GM12892 (cell line): Measurements from ENCODE around the gene SMIM21. TPM values are rescaled to one million over a fixed set of nuclear protein-coding genes. Genes with fewer than 3 reads are reported as not detected.

ENCODE experiments used
- DNase-seq: peaks from one replicate; pipeline ENCODE4 v3.0.0; 2011; ENCODE audit not compliant: insufficient read length
- FAIRE-seq: peaks from 2 replicates; lab custom pipeline; 2011; peaks lifted over from hg19 to GRCh38; lab: Jason Lieb, UNC
- POLR2A ChIP-seq: IDR thresholded peaks from 2 replicates; pipeline ENCODE4 v1.6.1; 2011; ENCODE audit warnings: low read depth, low read length, control low read depth
- POLR2AphosphoS5 ChIP-seq: IDR thresholded peaks from 2 replicates; pipeline ENCODE4 v1.6.1; 2011; ENCODE audit warnings: low read depth, low read length, control low read depth
- TAF1 ChIP-seq: IDR thresholded peaks from 2 replicates; pipeline ENCODE4 v1.6.1; 2011; ENCODE audit warnings: low read depth, mild to moderate bottlenecking, control low read depth, low read length, borderline replicate concordance
- polyA plus RNA-seq: library from polyadenylated mRNA; unstranded; fragments of >200 nt; gene quantifications from one replicate; pipeline ENCODE4 v1.2.1, GENCODE V29; 2012; ENCODE audit warnings: missing spikeins, inconsistent platforms; ENCODE audit not compliant: missing spikeins

Gene SMIM21
- not detected for polyA plus RNA-seq

DNA sequence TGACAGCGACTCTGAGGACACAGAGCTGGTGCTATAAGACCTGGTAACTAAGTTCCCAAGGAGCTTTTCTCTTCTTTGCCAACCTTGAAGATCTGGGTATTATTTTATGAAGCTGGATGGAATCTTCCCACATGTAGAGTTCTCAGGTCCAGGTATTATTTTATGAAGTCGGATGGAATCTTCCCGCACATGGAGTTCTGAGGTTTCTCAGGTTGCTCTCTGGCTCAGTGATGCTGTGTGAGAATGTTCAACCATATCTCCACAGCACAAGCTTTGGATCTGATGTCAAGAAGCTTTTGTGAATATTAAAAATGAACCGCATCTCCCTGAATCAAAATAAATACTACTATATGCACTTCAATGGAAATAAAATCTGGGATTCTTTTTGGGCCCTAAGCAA is at the start of gene SMIM21:
TSS of gene SMIM21 (minus strand) at position 101 of the 400 bp plus-strand sequence. CDS start 140 bp downstream, outside the sequence.
- DNase-seq (no peak), FAIRE-seq (no peak)
- TF ChIP-seq TAF1: no peak
- TF ChIP-seq POLR2A: no peak
- no peak for TF ChIP-seq POLR2AphosphoS5

- TF ChIP-seq TAF1: no peak
- TF ChIP-seq POLR2AphosphoS5: no peak
- TF ChIP-seq POLR2A: no peak
- DNase-seq (no peak), FAIRE-seq (no peak)
These were observed 47.7 kb upstream of the SMIM21 start for GRCh38 chr18:75475228-75475627.

- DNase-seq (no peak), FAIRE-seq (no peak)
- TF ChIP-seq TAF1: no peak
- no peak for TF ChIP-seq POLR2AphosphoS5
- TF ChIP-seq POLR2A: no peak
These were observed 46.8 kb upstream of the SMIM21 start for GRCh38 chr18:75474332-75474731.

- TF ChIP-seq POLR2AphosphoS5 (no peak), TAF1 (no peak), POLR2A (no peak)
- FAIRE-seq (no peak), DNase-seq (no peak)
These were observed 45.8 kb upstream of the SMIM21 start for GRCh38 chr18:75473316-75473715.

DNA sequence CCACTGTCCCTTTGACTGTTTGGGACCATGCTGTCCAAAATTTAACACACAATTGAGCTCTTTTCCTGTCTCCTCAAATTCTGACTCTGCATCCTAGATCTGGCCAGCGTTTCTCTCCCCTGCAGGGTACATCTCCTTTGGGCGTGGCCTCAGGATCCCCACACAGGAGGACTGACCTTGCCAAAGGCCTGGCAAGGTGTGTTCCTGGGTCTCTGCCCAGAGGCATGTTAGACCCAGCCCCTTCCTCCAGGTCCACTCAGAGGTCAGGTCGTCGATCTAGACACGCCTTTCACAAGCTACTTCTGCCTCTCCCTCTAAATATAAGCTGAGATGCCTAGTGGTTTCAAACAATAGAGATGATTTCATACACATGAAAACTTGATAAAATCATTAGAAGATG is 45.4 kb upstream of the SMIM21 start:
- DNase-seq (no peak), FAIRE-seq (no peak)
- TF ChIP-seq POLR2A (no peak), POLR2AphosphoS5 (no peak), TAF1 (no peak)

DNA sequence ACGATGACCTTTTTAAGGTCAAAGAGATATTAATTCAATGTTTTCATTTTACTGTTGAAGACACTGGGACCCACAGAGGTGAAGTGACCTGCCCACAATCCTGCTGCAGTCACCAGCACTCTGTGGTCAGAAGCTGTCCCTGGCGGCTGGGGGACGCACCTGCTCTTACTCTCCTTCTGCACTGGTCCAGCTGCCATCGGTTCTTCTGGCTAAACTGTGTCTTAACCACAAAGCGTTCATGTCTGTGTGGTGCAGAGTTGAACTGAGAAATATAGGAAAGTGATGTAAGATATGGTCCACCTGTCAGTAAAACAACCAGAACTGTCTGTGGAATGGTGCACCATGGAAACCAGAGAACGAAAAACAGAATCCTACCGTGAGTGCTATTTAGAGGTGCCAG is 44.9 kb upstream of the SMIM21 start:
- DNase-seq: no peak
- no peak for TF ChIP-seq POLR2A
- no peak for TF ChIP-seq POLR2AphosphoS5
- no peak for TF ChIP-seq TAF1
- FAIRE-seq: no peak

GRCh38 chr18:75471850-75472249 is 44.3 kb upstream of the SMIM21 start:
- no peak for FAIRE-seq
- no peak for DNase-seq
- no peak for TF ChIP-seq TAF1
- TF ChIP-seq POLR2AphosphoS5: no peak
- no peak for TF ChIP-seq POLR2A

- FAIRE-seq (no peak), DNase-seq (no peak)
- no peak for TF ChIP-seq POLR2AphosphoS5
- no peak for TF ChIP-seq POLR2A
- TF ChIP-seq TAF1: no peak
These were observed 40.3 kb upstream of the SMIM21 start for GRCh38 chr18:75467851-75468250.

DNA sequence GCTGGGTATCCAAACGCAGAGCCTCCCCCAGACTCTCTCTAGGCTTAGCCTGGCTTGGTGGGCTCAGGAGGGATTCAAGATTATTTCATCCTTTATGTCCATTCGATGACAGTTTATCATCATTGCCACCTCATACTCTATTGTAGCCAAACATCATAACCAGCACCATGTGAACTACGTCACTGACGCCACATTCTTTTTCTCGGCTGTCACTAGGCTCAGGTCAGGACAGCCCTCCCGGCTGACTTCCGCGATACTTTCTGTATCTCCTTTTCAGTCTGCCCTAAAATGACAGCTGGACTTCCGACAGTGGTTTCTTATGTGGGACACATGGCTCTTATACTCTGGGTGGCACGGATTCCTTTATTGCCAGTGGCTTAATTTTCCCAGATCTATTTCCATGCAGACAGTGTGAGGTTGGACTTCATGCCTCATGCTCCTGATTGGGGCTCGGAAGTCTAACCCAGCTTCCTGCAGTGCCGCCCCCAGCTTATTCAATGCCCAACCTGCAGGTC is 39.8 kb upstream of the SMIM21 start:
- TF ChIP-seq POLR2AphosphoS5 (no peak), TAF1 (no peak), POLR2A (no peak)
- no peak for FAIRE-seq
- no peak for DNase-seq

DNA sequence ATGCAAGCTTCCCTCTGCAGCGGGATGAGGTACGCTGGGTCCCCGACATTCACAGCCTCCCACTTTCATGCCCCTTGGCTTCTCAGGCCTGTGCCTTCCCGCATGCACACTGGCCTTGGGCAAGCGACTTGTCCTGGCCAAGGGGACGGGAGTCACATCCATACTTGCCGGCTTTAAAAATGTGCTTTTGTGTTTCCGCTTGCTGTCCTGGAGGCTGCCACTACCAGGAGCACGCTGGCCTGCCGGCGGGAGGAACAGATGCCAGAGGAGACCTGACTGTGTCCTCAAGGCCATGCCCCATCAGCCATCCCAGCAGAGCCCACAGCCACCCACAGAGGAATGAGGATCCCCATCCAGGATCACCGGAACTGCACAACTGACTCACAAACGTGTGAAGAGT is 36.9 kb upstream of the SMIM21 start:
- DNase-seq: no peak
- TF ChIP-seq POLR2A: no peak
- TF ChIP-seq TAF1: no peak
- TF ChIP-seq POLR2AphosphoS5: no peak
- FAIRE-seq: no peak

GRCh38 chr18:75462178-75462832 is 34.8 kb upstream of the SMIM21 start:
- TF ChIP-seq POLR2A: no peak
- no peak for TF ChIP-seq POLR2AphosphoS5
- no peak for TF ChIP-seq TAF1
- FAIRE-seq: no peak

GRCh38 chr18:75456199-75456631 is 28.7 kb upstream of the SMIM21 start:
- DNase-seq (no peak), FAIRE-seq (no peak)
- TF ChIP-seq TAF1: no peak
- TF ChIP-seq POLR2AphosphoS5: no peak
- no peak for TF ChIP-seq POLR2A

More at GRCh38 chr18:75462178-75462832, 34.8 kb upstream of the SMIM21 start:
- no peak for DNase-seq

DNA sequence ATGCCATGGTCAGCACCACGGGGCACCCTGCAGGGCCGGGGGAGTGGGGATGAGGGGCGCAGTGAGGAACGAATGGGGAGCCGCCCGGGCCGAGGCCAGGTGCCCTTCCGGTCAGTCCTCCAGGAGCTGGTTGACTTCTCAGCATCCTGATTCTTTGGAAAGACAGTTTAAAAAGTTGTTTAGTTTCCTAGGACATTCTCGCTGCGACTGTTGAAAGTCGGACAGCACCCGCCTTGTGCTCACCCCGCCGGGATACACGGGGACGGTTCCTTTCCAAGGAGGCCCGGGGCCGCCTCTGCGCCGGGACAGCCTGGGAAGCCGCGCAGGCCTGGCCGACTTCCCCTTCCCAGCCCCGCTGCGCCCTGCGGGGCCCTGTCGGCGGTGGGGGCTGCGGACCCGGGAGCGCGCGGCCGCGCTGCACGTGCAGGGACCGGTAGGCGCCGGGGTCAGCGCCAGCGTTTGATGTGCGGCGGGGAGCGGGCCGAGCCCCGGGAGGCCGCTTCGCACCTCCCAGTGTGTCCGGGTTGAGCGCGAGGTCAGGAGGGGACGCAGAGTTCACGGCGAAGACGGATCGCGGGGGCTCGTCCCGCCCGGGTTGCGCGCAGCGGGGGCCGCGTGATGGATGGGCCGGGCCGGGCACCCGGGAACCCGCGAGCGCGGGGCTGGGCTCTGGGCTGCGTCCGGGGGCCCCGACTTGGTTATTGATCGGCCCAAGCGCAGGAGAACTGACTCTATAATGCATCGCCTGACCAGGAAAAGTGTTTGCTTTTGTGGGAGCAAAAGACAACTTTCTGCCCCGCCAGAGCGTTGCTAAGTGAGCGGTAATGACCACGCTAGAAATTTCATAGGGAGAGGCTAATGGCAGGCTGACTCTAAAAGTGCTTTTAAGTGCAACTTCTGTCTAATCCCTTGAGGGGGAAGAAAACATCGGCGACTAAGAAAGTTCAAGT is 28.0 kb upstream of the SMIM21 start:
- FAIRE-seq (no peak), DNase-seq (no peak)
- TF ChIP-seq POLR2AphosphoS5: no peak
- TF ChIP-seq POLR2A: no peak
- no peak for TF ChIP-seq TAF1
